Measurements from ENCODE around the gene SCN1B. TPM values are rescaled to one million over a fixed set of nuclear protein-coding genes. Genes with fewer than 3 reads are reported as not detected.

SCN1B gene
- total and polyA plus RNA-seq, 10 of the 15 experiments (the other 5 are each of a cell fraction or from before 2014, with no cell fraction given): 0.04 to 0.54 (median 0.11) TPM; not detected in 3

DNA sequence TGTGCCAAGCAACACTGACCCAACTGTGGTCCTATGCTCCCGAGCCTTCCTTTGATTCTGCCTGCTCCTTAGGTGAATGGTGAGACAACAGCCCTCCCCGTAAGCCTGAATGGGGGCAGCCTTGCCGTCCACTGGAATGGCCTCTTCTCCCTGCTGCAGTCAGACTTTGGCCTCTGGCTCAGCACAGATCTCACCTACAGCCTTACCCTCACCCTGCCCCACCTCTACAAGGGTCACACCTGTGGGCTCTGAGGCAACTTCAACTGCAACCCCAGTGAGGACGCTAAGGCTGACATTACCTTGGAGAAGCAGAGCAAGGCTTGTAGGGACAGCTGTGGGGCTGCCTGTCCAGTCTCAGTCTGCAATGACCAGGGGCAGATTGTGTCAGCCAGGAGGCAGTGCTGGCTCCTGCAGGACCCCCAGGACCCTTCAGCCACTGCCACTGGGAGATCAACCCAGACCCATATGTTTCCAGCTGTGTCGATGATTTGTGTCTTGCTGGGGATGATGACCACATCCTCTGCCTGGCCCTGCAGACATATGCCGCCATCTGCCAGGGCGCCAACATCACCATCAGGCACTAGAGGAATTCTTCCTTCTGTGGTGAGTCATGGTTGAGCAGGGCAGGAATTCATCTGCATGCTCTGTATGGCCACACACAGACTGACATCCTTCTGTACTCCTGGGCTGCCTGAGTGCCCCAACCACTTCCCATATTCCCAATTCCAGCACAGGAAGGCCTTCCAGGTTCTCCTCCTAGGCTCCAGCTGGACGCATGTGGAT lies 58.1 kb downstream of the SCN1B start:
- RAD21 ChIA-PET (ENCODE audit: unreplicated experiment): interaction anchor here (0.5 kb wide), 1 partner anchor 54 kb away, joined by 4 read pairs; no protein-coding TSS in a partner anchor
- in situ Hi-C loops (cut with MboI): no loop called here
- Histone ChIP-seq H3K27ac (ENCODE audit: control insufficient read depth, insufficient read depth) (no peak overlapping the region), H2AFZ (ENCODE audit: control insufficient read depth, low read depth, low read length) (no peak overlapping the region), H3K4me3 (no peak overlapping the region), H3K4me1 (ENCODE audit: control insufficient read depth, insufficient read depth, low read length) (peaks cover 21% of the 10 kb centered on the region), H4K20me1 (ENCODE audit: control insufficient read depth, insufficient read depth) (no peaks in the 10 kb centered on the region), H3K4me2 (ENCODE audit: control insufficient read depth, insufficient read depth) (no peak overlapping the region), H3K79me2 (ENCODE audit: control insufficient read depth, insufficient read depth, low read length) (no peaks in the 10 kb centered on the region), H3K36me3 (ENCODE audit: control insufficient read depth in 2 of 2, insufficient read depth in 2 of 2, low read length in 1 of 2) (no peaks in the 10 kb centered on the region), H3K9me3 (replicated peaks; ENCODE audit: control insufficient read depth, insufficient read depth, low read length) (no peaks in the 10 kb centered on the region), H3K9ac (ENCODE audit: control insufficient read depth, insufficient read depth, low read length) (no peak overlapping the region), H3K27me3 (replicated peaks in 1 of 2; ENCODE audit: control insufficient read depth in 2 of 2, insufficient read depth in 2 of 2, low read length in 1 of 2) (no peaks in the 10 kb centered on the region; a peak in 1 of 4 replicates)
- SMC1A ChIA-PET (ENCODE audit: uncharacterized antibody, unreplicated experiment): interaction anchor here (1.0 to 3.3 kb wide), 3 partner anchors 18 to 21 kb away, joined by 8 to 31 read pairs (median 17); no protein-coding TSS in a partner anchor
- CTCF ChIA-PET: interaction anchor here (1.0 to 4.4 kb wide), 4 partner anchors 18 to 30 kb away, joined by 3 to 66 read pairs (median 4); no protein-coding TSS in a partner anchor
- POLR2A ChIA-PET: no interaction called here
- intact Hi-C loops (cut with micrococcal nuclease; ENCODE audit: unreplicated experiment): no loop called here
- TF ChIP-seq, protein P1, sequence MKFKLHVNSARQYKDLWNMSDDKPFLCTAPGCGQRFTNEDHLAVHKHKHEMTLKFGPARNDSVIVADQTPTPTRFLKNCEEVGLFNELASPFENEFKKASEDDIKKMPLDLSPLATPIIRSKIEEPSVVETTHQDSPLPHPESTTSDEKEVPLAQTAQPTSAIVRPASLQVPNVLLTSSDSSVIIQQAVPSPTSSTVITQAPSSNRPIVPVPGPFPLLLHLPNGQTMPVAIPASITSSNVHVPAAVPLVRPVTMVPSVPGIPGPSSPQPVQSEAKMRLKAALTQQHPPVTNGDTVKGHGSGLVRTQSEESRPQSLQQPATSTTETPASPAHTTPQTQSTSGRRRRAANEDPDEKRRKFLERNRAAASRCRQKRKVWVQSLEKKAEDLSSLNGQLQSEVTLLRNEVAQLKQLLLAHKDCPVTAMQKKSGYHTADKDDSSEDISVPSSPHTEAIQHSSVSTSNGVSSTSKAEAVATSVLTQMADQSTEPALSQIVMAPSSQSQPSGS (IDR thresholded peaks at IDR 0.05; ENCODE audit: low read length): no peak
- FAIRE-seq: no peak
- ATAC-seq: no peak
- no TSS peak for BruUV-seq (replicated peaks)
- no peak for DNase-seq (ENCODE audit: low read depth, low spot score)
- 62% methylated on average over 8 of the region's 8 CpGs for WGBS (ENCODE audit: insufficient coverage, insufficient replicate concordance, low lambda C conversion rate, missing lambda C conversion rate)

DNA sequence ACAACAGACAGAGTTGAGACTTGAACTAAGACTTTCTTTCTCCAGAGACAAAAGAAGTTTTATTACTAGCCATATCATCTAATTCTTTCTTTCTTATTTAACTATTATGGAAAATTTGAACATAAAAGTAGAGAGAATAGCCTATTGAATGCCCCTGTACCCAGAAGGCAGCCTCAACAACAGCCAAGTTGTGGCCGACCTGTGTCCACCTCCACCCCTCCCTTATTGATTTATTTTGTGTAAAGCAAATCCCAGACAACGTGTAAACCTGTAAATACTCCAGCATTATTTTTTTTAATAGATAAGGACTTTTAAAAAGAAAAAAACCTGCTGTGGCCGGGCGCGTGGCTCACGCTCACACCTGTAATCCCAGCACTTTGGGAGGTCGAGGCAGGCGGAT lies 59.3 kb downstream of the SCN1B start:
- no peak overlapping the region for H3K4me3 ChIP-seq
- H3K79me2 ChIP-seq (ENCODE audit: control insufficient read depth, insufficient read depth, low read length): no peaks in the 10 kb centered on the region
- FAIRE-seq (no peak), DNase-seq (ENCODE audit: low read depth, low spot score) (no peak), ATAC-seq (no peak)
- no peaks in the 10 kb centered on the region; a peak in 1 of 4 replicates for H3K27me3 ChIP-seq (replicated peaks in 1 of 2; ENCODE audit: control insufficient read depth in 2 of 2, insufficient read depth in 2 of 2, low read length in 1 of 2)
- H3K9ac ChIP-seq (ENCODE audit: control insufficient read depth, insufficient read depth, low read length): no peak overlapping the region
- H3K36me3 ChIP-seq (ENCODE audit: control insufficient read depth in 2 of 2, insufficient read depth in 2 of 2, low read length in 1 of 2): no peaks in the 10 kb centered on the region
- SMC1A ChIA-PET (ENCODE audit: uncharacterized antibody, unreplicated experiment): interaction anchor here (0.7 to 0.9 kb wide), 2 partner anchors 23 to 31 kb away, joined by 3 read pairs; no protein-coding TSS in a partner anchor
- H3K9me3 ChIP-seq (replicated peaks; ENCODE audit: control insufficient read depth, insufficient read depth, low read length): no peaks in the 10 kb centered on the region
- no TSS peak for BruUV-seq (replicated peaks)
- no peak overlapping the region for H3K27ac ChIP-seq (ENCODE audit: control insufficient read depth, insufficient read depth)
- RAD21 ChIA-PET (ENCODE audit: unreplicated experiment): interaction anchor here (1.3 kb wide), 1 partner anchor 23 kb away, joined by 8 read pairs; no protein-coding TSS in a partner anchor
- in situ Hi-C loops (cut with MboI): no loop called here
- CTCF ChIA-PET: interaction anchor here (0.6 to 4.8 kb wide), 3 partner anchors 20 to 23 kb away, joined by 3 to 46 read pairs (median 6); no protein-coding TSS in a partner anchor
- peaks cover 20% of the 10 kb centered on the region for H3K4me1 ChIP-seq (ENCODE audit: control insufficient read depth, insufficient read depth, low read length)
- TF ChIP-seq WRNIP1 (IDR thresholded peaks at IDR 0.05; ENCODE audit: borderline replicate concordance, low read depth, low read length) (no peak), CHD2 (IDR thresholded peaks at IDR 0.05; ENCODE audit: borderline replicate concordance, low read depth, low read length) (no peak), KAT2A (conservative IDR thresholded peaks at IDR 0.05; ENCODE audit: control insufficient read depth, low read depth, low read length) (no peak), IRF4 (IDR thresholded peaks at IDR 0.05; ENCODE audit: low read depth, low read length) (no peak), ZBED1 (IDR thresholded peaks at IDR 0.05; ENCODE audit: borderline replicate concordance) (no peak), NFXL1 (IDR thresholded peaks at IDR 0.05; ENCODE audit: borderline replicate concordance) (no peak), BRCA1 (IDR thresholded peaks at IDR 0.05; ENCODE audit: low read depth, low read length) (no peak), ETV6 (conservative IDR thresholded peaks at IDR 0.05 in 1 of 2, IDR thresholded peaks at IDR 0.05 in 1 of 2; ENCODE audit: borderline replicate concordance in 1 of 2, low read depth in 1 of 2) (no peak), CBFB (IDR thresholded peaks at IDR 0.05; ENCODE audit: low read depth) (no peak)
- TF ChIP-seq, protein P2, sequence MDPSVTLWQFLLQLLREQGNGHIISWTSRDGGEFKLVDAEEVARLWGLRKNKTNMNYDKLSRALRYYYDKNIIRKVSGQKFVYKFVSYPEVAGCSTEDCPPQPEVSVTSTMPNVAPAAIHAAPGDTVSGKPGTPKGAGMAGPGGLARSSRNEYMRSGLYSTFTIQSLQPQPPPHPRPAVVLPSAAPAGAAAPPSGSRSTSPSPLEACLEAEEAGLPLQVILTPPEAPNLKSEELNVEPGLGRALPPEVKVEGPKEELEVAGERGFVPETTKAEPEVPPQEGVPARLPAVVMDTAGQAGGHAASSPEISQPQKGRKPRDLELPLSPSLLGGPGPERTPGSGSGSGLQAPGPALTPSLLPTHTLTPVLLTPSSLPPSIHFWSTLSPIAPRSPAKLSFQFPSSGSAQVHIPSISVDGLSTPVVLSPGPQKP (IDR thresholded peaks at IDR 0.05; ENCODE audit: low read depth, low read length): no peak
- TF ChIP-seq, protein P3, sequence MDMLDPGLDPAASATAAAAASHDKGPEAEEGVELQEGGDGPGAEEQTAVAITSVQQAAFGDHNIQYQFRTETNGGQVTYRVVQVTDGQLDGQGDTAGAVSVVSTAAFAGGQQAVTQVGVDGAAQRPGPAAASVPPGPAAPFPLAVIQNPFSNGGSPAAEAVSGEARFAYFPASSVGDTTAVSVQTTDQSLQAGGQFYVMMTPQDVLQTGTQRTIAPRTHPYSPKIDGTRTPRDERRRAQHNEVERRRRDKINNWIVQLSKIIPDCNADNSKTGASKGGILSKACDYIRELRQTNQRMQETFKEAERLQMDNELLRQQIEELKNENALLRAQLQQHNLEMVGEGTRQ (IDR thresholded peaks at IDR 0.05; ENCODE audit: borderline replicate concordance, low read depth, low read length): no peak
- H3K4me2 ChIP-seq (ENCODE audit: control insufficient read depth, insufficient read depth): no peak overlapping the region
- WGBS (ENCODE audit: insufficient coverage, insufficient replicate concordance, low lambda C conversion rate, missing lambda C conversion rate): 62% methylated on average over 8 of the region's 8 CpGs
- H4K20me1 ChIP-seq (ENCODE audit: control insufficient read depth, insufficient read depth): no peaks in the 10 kb centered on the region
- POLR2A ChIA-PET: no interaction called here
- intact Hi-C loops (cut with micrococcal nuclease; ENCODE audit: unreplicated experiment): no loop called here
- H2AFZ ChIP-seq (ENCODE audit: control insufficient read depth, low read depth, low read length): no peak overlapping the region
